ENCODE data around the gene SENP1.

SENP1 gene

GRCh38 chr12:48036818-48037217 is 69.1 kb downstream of the SENP1 start:
- no peak for DNase-seq (ENCODE audit: low read depth in 2 of 2)

- DNase-seq (ENCODE audit: low read depth in 2 of 2) = no peak
Observed at GRCh38 chr12:48034835-48035805, 70.8 kb downstream of the SENP1 start.

- no peak for DNase-seq (ENCODE audit: low read depth in 2 of 2)
Observed at GRCh38 chr12:48033451-48033850, 72.4 kb downstream of the SENP1 start.

- DNase-seq (ENCODE audit: low read depth in 2 of 2) = no peak
Observed at GRCh38 chr12:48032597-48032996, 73.3 kb downstream of the SENP1 start.

GRCh38 chr12:48031135-48031960 is 74.5 kb downstream of the SENP1 start:
- DNase-seq (ENCODE audit: low read depth in 2 of 2) = no peak

GRCh38 chr12:48030173-48030650 is 75.7 kb downstream of the SENP1 start:
- no peak for DNase-seq (ENCODE audit: low read depth in 2 of 2)

GRCh38 chr12:48029491-48030172 is 76.2 kb downstream of the SENP1 start:
- DNase-seq (ENCODE audit: low read depth in 2 of 2) = no peak

- DNase-seq (ENCODE audit: low read depth in 2 of 2) = no peak
Observed at GRCh38 chr12:48028541-48029431, 77.1 kb downstream of the SENP1 start.

- DNase-seq (ENCODE audit: low read depth in 2 of 2) = no peak
Observed at GRCh38 chr12:48027183-48028002, 78.5 kb downstream of the SENP1 start.

GRCh38 chr12:48026060-48026827 is 79.6 kb downstream of the SENP1 start:
- no peak for DNase-seq (ENCODE audit: low read depth in 2 of 2)

- DNase-seq (ENCODE audit: low read depth in 2 of 2) = no peak
Observed at GRCh38 chr12:48025281-48025680, 80.6 kb downstream of the SENP1 start.

GRCh38 chr12:48024735-48025134 is 81.1 kb downstream of the SENP1 start:
- DNase-seq (ENCODE audit: low read depth in 2 of 2) = no peak

GRCh38 chr12:48023386-48023785 is 82.5 kb downstream of the SENP1 start:
- DNase-seq (ENCODE audit: low read depth in 2 of 2) = no peak

GRCh38 chr12:48022676-48023385 is 83.0 kb downstream of the SENP1 start:
- DNase-seq (ENCODE audit: low read depth in 2 of 2) = no peak

- no peak for DNase-seq (ENCODE audit: low read depth in 2 of 2)
Observed at GRCh38 chr12:48022180-48022521, 83.7 kb downstream of the SENP1 start.

- DNase-seq (ENCODE audit: low read depth in 2 of 2) = no peak
Observed at GRCh38 chr12:48021485-48022179, 84.2 kb downstream of the SENP1 start.

GRCh38 chr12:48019639-48020265 is 86.1 kb downstream of the SENP1 start:
- no peak for DNase-seq (ENCODE audit: low read depth in 2 of 2)

GRCh38 chr12:48018618-48018995 is 87.3 kb downstream of the SENP1 start:
- no peak for DNase-seq (ENCODE audit: low read depth in 2 of 2)

All from stimulated activated CD4-positive, alpha-beta T cell treated with anti-CD3 and anti-CD28 coated beads, Interleukin-15, amount 100 ng/mL, for 48 hours (primary cell).